ENCODE data around the gene PEAK3.

The PEAK3 gene

GRCh38 chr19:2270157-2270422, 11.9 kb downstream of the PEAK3 start:
- no peaks in the 10 kb centered on the region for H3K9me3 ChIP-seq (ENCODE audit: control insufficient read depth, low read length)

GRCh38 chr19:2269244-2270156, 12.5 kb downstream of the PEAK3 start:
- peak; percentile 96 for DNase-seq
- H3K14ac ChIP-seq (ENCODE audit: low read length in 2 of 2) = peak overlapping the region; percentile 97
- no peak overlapping the region for H2AK5ac ChIP-seq (ENCODE audit: low read length, severe bottlenecking)
- peak overlapping the region; percentile 63 for H3K4me2 ChIP-seq (ENCODE audit: low read length, poor library complexity, severe bottlenecking)
- WGBS = under 1% methylated on average over 87 of the region's 103 CpGs
- peak overlapping the region; percentile 67 for H3K27ac ChIP-seq (ENCODE audit: low read length, poor library complexity, severe bottlenecking)
- peak overlapping the region; percentile 96 for H3K9ac ChIP-seq (ENCODE audit: low read length)
- no peak overlapping the region for H2BK15ac ChIP-seq (ENCODE audit: low read depth, poor library complexity, severe bottlenecking)
- H4K8ac ChIP-seq (ENCODE audit: low read length) = no peak overlapping the region
- H2BK5ac ChIP-seq (ENCODE audit: low read depth, low read length, poor library complexity, severe bottlenecking) = peak overlapping the region; percentile 80
- H2BK120ac ChIP-seq (ENCODE audit: low read depth, low read length) = peak overlapping the region; percentile 71
- peaks cover 5% of the 10 kb centered on the region for H3K79me1 ChIP-seq (replicated peaks; ENCODE audit: low read length, poor library complexity, severe bottlenecking)
- peak overlapping the region; percentile 92 to 95 for H3K4me3 ChIP-seq (ENCODE audit: insufficient read depth in 1 of 2, low read depth in 1 of 2, low read length in 2 of 2)
- H2AFZ ChIP-seq (ENCODE audit: low read depth, low read length) = no peak overlapping the region
- peak overlapping the region; percentile 35 to 92 for H3K4ac ChIP-seq (ENCODE audit: low read depth in 1 of 2, low read length in 2 of 2)
- no peaks in the 10 kb centered on the region for H3K27me3 ChIP-seq (ENCODE audit: control insufficient read depth in 1 of 2, insufficient read depth in 1 of 2, low read length in 2 of 2)
- H3K23ac ChIP-seq (ENCODE audit: low read length in 2 of 2) = peak overlapping the region in 1 of 2 experiments; percentile 100
- H3K9me3 ChIP-seq (ENCODE audit: control insufficient read depth, low read length) = no peaks in the 10 kb centered on the region
- H2BK12ac ChIP-seq (ENCODE audit: low read length in 2 of 2) = peak overlapping the region in 1 of 2 experiments; percentile 68
- H3K18ac ChIP-seq (ENCODE audit: low read depth in 1 of 2, low read length in 2 of 2) = peak overlapping the region; percentile 85 to 94
- H4K91ac ChIP-seq (ENCODE audit: low read length) = peak overlapping the region; percentile 70
- H3K4me1 ChIP-seq (ENCODE audit: control insufficient read depth, insufficient read depth, low read depth, low read length) = peaks cover 40% of the 10 kb centered on the region
- peaks cover 24 to 35% of the 10 kb centered on the region in 2 experiments for H3K36me3 ChIP-seq (ENCODE audit: control insufficient read depth in 1 of 2, insufficient read depth in 2 of 2, low read depth in 1 of 2, low read length in 2 of 2)

More at GRCh38 chr19:2270157-2270422, 11.9 kb downstream of the PEAK3 start:
- 1% methylated on average over 21 of the region's 30 CpGs for WGBS
- H2BK120ac ChIP-seq (ENCODE audit: low read depth, low read length) = peak overlapping the region; percentile 73
- H3K9ac ChIP-seq (ENCODE audit: low read length) = peak overlapping the region; percentile 96
- no peak for DNase-seq
- no peak overlapping the region for H4K8ac ChIP-seq (ENCODE audit: low read length)
- H3K4ac ChIP-seq (ENCODE audit: low read depth in 1 of 2, low read length in 2 of 2) = peak overlapping the region; percentile 93 to 94
- peak overlapping the region; percentile 63 for H3K4me2 ChIP-seq (ENCODE audit: low read length, poor library complexity, severe bottlenecking)
- H2BK5ac ChIP-seq (ENCODE audit: low read depth, low read length, poor library complexity, severe bottlenecking) = peak overlapping the region; percentile 74
- peak overlapping the region in 1 of 2 experiments; percentile 68 for H2BK12ac ChIP-seq (ENCODE audit: low read length in 2 of 2)
- H2BK15ac ChIP-seq (ENCODE audit: low read depth, poor library complexity, severe bottlenecking) = no peak overlapping the region
- H3K27me3 ChIP-seq (ENCODE audit: control insufficient read depth in 1 of 2, insufficient read depth in 1 of 2, low read length in 2 of 2) = no peaks in the 10 kb centered on the region
- peak overlapping the region; percentile 85 to 94 for H3K18ac ChIP-seq (ENCODE audit: low read depth in 1 of 2, low read length in 2 of 2)
- peak overlapping the region; percentile 91 to 94 for H3K23ac ChIP-seq (ENCODE audit: low read length in 2 of 2)
- no peak overlapping the region for H2AFZ ChIP-seq (ENCODE audit: low read depth, low read length)
- peaks cover 24 to 38% of the 10 kb centered on the region in 2 experiments for H3K36me3 ChIP-seq (ENCODE audit: control insufficient read depth in 1 of 2, insufficient read depth in 2 of 2, low read depth in 1 of 2, low read length in 2 of 2)
- peaks cover 43% of the 10 kb centered on the region for H3K4me1 ChIP-seq (ENCODE audit: control insufficient read depth, insufficient read depth, low read depth, low read length)
- H3K4me3 ChIP-seq (ENCODE audit: insufficient read depth in 1 of 2, low read depth in 1 of 2, low read length in 2 of 2) = peak overlapping the region; percentile 92 to 95
- peak overlapping the region; percentile 67 for H3K27ac ChIP-seq (ENCODE audit: low read length, poor library complexity, severe bottlenecking)
- H3K79me1 ChIP-seq (replicated peaks; ENCODE audit: low read length, poor library complexity, severe bottlenecking) = peaks cover 5% of the 10 kb centered on the region
- H3K14ac ChIP-seq (ENCODE audit: low read length in 2 of 2) = peak overlapping the region; percentile 97
- no peak overlapping the region for H2AK5ac ChIP-seq (ENCODE audit: low read length, severe bottlenecking)
- peak overlapping the region; percentile 83 for H4K91ac ChIP-seq (ENCODE audit: low read length)

- Histone ChIP-seq H3K9me3 (ENCODE audit: control insufficient read depth, low read length) (no peaks in the 10 kb centered on the region), H2BK120ac (ENCODE audit: low read depth, low read length) (peak overlapping the region; percentile 77), H3K27me3 (ENCODE audit: control insufficient read depth in 1 of 2, insufficient read depth in 1 of 2, low read length in 2 of 2) (no peaks in the 10 kb centered on the region), H3K4ac (ENCODE audit: low read depth in 1 of 2, low read length in 2 of 2) (peak overlapping the region; percentile 46 to 97), H3K18ac (ENCODE audit: low read depth in 1 of 2, low read length in 2 of 2) (peak overlapping the region; percentile 14 to 88), H2AFZ (ENCODE audit: low read depth, low read length) (no peak overlapping the region), H4K8ac (ENCODE audit: low read length) (peak overlapping the region; percentile 70), H3K9ac (ENCODE audit: low read length) (peak overlapping the region; percentile 80), H3K4me1 (ENCODE audit: control insufficient read depth, insufficient read depth, low read depth, low read length) (peaks cover 34% of the 10 kb centered on the region), H3K27ac (ENCODE audit: low read length, poor library complexity, severe bottlenecking) (peak overlapping the region; percentile 51), H3K23ac (ENCODE audit: low read length in 2 of 2) (no peak overlapping the region), H3K4me3 (ENCODE audit: insufficient read depth in 1 of 2, low read depth in 1 of 2, low read length in 2 of 2) (peak overlapping the region; percentile 80 to 85), H3K36me3 (ENCODE audit: control insufficient read depth in 1 of 2, insufficient read depth in 2 of 2, low read depth in 1 of 2, low read length in 2 of 2) (peaks cover 18 to 28% of the 10 kb centered on the region in 2 experiments), H2BK5ac (ENCODE audit: low read depth, low read length, poor library complexity, severe bottlenecking) (no peak overlapping the region), H3K79me1 (replicated peaks; ENCODE audit: low read length, poor library complexity, severe bottlenecking) (peaks cover 5% of the 10 kb centered on the region), H3K4me2 (ENCODE audit: low read length, poor library complexity, severe bottlenecking) (peak overlapping the region; percentile 72), H4K91ac (ENCODE audit: low read length) (no peak overlapping the region), H3K14ac (ENCODE audit: low read length in 2 of 2) (no peak overlapping the region), H2AK5ac (ENCODE audit: low read length, severe bottlenecking) (no peak overlapping the region), H2BK12ac (ENCODE audit: low read length in 2 of 2) (no peak overlapping the region), H2BK15ac (ENCODE audit: low read depth, poor library complexity, severe bottlenecking) (no peak overlapping the region)
- no peak for DNase-seq
- 8% methylated on average over 13 of the region's 19 CpGs for WGBS
Observed at GRCh38 chr19:2268861-2269243, 13.1 kb downstream of the PEAK3 start.

GRCh38 chr19:2268480-2268830, 13.5 kb downstream of the PEAK3 start:
- Histone ChIP-seq H3K27ac (ENCODE audit: low read length, poor library complexity, severe bottlenecking) (no peak overlapping the region), H3K23ac (ENCODE audit: low read length in 2 of 2) (no peak overlapping the region), H3K27me3 (ENCODE audit: control insufficient read depth in 1 of 2, insufficient read depth in 1 of 2, low read length in 2 of 2) (no peaks in the 10 kb centered on the region), H4K8ac (ENCODE audit: low read length) (no peak overlapping the region), H3K14ac (ENCODE audit: low read length in 2 of 2) (no peak overlapping the region), H2AFZ (ENCODE audit: low read depth, low read length) (no peak overlapping the region), H3K79me1 (replicated peaks; ENCODE audit: low read length, poor library complexity, severe bottlenecking) (peaks cover 5% of the 10 kb centered on the region), H3K9me3 (ENCODE audit: control insufficient read depth, low read length) (no peaks in the 10 kb centered on the region), H3K36me3 (ENCODE audit: control insufficient read depth in 1 of 2, insufficient read depth in 2 of 2, low read depth in 1 of 2, low read length in 2 of 2) (peaks cover 17 to 24% of the 10 kb centered on the region in 2 experiments), H2BK5ac (ENCODE audit: low read depth, low read length, poor library complexity, severe bottlenecking) (no peak overlapping the region), H3K4ac (ENCODE audit: low read depth in 1 of 2, low read length in 2 of 2) (no peak overlapping the region), H3K4me3 (ENCODE audit: insufficient read depth in 1 of 2, low read depth in 1 of 2, low read length in 2 of 2) (peak overlapping the region in 1 of 2 experiments; percentile 80), H3K4me2 (ENCODE audit: low read length, poor library complexity, severe bottlenecking) (no peak overlapping the region), H3K4me1 (ENCODE audit: control insufficient read depth, insufficient read depth, low read depth, low read length) (peaks cover 31% of the 10 kb centered on the region), H2BK12ac (ENCODE audit: low read length in 2 of 2) (no peak overlapping the region), H2AK5ac (ENCODE audit: low read length, severe bottlenecking) (no peak overlapping the region), H3K18ac (ENCODE audit: low read depth in 1 of 2, low read length in 2 of 2) (no peak overlapping the region), H2BK120ac (ENCODE audit: low read depth, low read length) (no peak overlapping the region), H3K9ac (ENCODE audit: low read length) (peak overlapping the region; percentile 80), H2BK15ac (ENCODE audit: low read depth, poor library complexity, severe bottlenecking) (no peak overlapping the region), H4K91ac (ENCODE audit: low read length) (no peak overlapping the region)
- no peak for DNase-seq
- 100% methylated on average over 3 of the region's 4 CpGs for WGBS

Data from mesenchymal stem cell (in vitro differentiated cells and primary cell).